ENCODE measurements around the gene CDON. TPM values are rescaled to one million over a fixed set of nuclear protein-coding genes. Genes with fewer than 3 reads are reported as not detected.

The CDON gene
- total RNA-seq, 1 donor from 2014 or later = 33.0 TPM

DNA sequence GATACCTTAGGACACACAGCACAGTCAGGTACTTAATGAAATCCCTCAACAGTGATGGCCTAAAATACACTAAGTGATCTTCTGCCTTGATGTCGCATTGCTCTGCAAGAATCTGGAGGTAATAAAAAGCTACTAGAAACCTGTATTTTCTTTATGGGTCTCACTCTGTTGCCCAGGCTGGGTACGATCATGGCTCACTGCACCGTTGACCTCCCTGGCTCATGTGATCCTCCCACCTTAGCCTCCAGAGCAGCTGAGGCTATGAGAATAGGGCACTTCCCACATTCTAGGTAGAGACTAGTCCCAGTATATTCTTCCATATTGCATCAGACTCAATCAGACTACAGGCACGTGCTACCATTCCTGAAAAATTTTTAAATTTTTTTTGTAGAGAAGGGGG is 95.2 kb downstream of the CDON start:
- no peak for DNase-seq (ENCODE audit: low spot score in 2 of 2)
- H3K27ac ChIP-seq = no peak overlapping the region
- peaks cover 0 to 8% of the 10 kb centered on the region in 2 donors for H3K9me3 ChIP-seq
- intact Hi-C loops (cut with DNase I) = no loop called here
- no peaks in the 10 kb centered on the region for H3K36me3 ChIP-seq
- H3K4me1 ChIP-seq = no peaks in the 10 kb centered on the region
- TF ChIP-seq, protein P1, sequence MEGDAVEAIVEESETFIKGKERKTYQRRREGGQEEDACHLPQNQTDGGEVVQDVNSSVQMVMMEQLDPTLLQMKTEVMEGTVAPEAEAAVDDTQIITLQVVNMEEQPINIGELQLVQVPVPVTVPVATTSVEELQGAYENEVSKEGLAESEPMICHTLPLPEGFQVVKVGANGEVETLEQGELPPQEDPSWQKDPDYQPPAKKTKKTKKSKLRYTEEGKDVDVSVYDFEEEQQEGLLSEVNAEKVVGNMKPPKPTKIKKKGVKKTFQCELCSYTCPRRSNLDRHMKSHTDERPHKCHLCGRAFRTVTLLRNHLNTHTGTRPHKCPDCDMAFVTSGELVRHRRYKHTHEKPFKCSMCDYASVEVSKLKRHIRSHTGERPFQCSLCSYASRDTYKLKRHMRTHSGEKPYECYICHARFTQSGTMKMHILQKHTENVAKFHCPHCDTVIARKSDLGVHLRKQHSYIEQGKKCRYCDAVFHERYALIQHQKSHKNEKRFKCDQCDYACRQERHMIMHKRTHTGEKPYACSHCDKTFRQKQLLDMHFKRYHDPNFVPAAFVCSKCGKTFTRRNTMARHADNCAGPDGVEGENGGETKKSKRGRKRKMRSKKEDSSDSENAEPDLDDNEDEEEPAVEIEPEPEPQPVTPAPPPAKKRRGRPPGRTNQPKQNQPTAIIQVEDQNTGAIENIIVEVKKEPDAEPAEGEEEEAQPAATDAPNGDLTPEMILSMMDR (IDR thresholded peaks at IDR 0.05) = no peak
- no peaks in the 10 kb centered on the region for H3K27me3 ChIP-seq
- H3K4me3 ChIP-seq = no peak overlapping the region

GRCh38 chr11:125960771-125961170 is 101.9 kb downstream of the CDON start:
- Histone ChIP-seq H3K4me1 (no peaks in the 10 kb centered on the region), H3K36me3 (peaks cover 0 to 9% of the 10 kb centered on the region in 2 donors), H3K27ac (no peak overlapping the region), H3K4me3 (no peak overlapping the region), H3K9me3 (peaks cover 0 to 8% of the 10 kb centered on the region in 2 donors), H3K27me3 (no peaks in the 10 kb centered on the region)
- DNase-seq (ENCODE audit: low spot score in 2 of 2) = no peak
- intact Hi-C loops (cut with DNase I) = no loop called here
- TF ChIP-seq, protein P1 (IDR thresholded peaks at IDR 0.05) = no peak

GRCh38 chr11:125959931-125960330 is 102.7 kb downstream of the CDON start:
- no peak for DNase-seq (ENCODE audit: low spot score in 2 of 2)
- Histone ChIP-seq H3K4me1 (no peaks in the 10 kb centered on the region), H3K27me3 (no peaks in the 10 kb centered on the region), H3K36me3 (peaks cover 0 to 9% of the 10 kb centered on the region in 2 donors), H3K27ac (no peak overlapping the region), H3K9me3 (peaks cover 0 to 8% of the 10 kb centered on the region in 2 donors), H3K4me3 (no peak overlapping the region)
- intact Hi-C loops (cut with DNase I) = no loop called here
- TF ChIP-seq, protein P1 (IDR thresholded peaks at IDR 0.05) = no peak

GRCh38 chr11:125959511-125959910 is 103.2 kb downstream of the CDON start:
- TF ChIP-seq, protein P1 (IDR thresholded peaks at IDR 0.05) = no peak
- H3K27ac ChIP-seq = no peak overlapping the region
- intact Hi-C loops (cut with DNase I) = no loop called here
- H3K27me3 ChIP-seq = no peaks in the 10 kb centered on the region
- H3K9me3 ChIP-seq = peaks cover 0 to 8% of the 10 kb centered on the region in 2 donors
- no peaks in the 10 kb centered on the region for H3K4me1 ChIP-seq
- H3K36me3 ChIP-seq = peaks cover 0 to 9% of the 10 kb centered on the region in 2 donors
- no peak overlapping the region for H3K4me3 ChIP-seq
- no peak for DNase-seq (ENCODE audit: low spot score in 2 of 2)

- H3K36me3 ChIP-seq = peaks cover 0 to 9% of the 10 kb centered on the region in 2 donors
- TF ChIP-seq, protein P1 (IDR thresholded peaks at IDR 0.05) = no peak
- H3K27ac ChIP-seq = no peak overlapping the region
- H3K4me1 ChIP-seq = no peaks in the 10 kb centered on the region
- H3K4me3 ChIP-seq = no peak overlapping the region
- H3K9me3 ChIP-seq = peaks cover 0 to 8% of the 10 kb centered on the region in 2 donors
- intact Hi-C loops (cut with DNase I) = no loop called here
- no peaks in the 10 kb centered on the region for H3K27me3 ChIP-seq
- no peak for DNase-seq (ENCODE audit: low spot score in 2 of 2)
Observed at GRCh38 chr11:125958872-125959400, 103.7 kb downstream of the CDON start.

Measured in ascending aorta (tissue), 2 donors.